SK-N-SH (cell line): ENCODE data around the gene TOMM70. TPM values are rescaled to one million over a fixed set of nuclear protein-coding genes. Genes with fewer than 3 reads are reported as not detected.

Experiments
- FOSL2 ChIP-seq: IDR thresholded peaks from 2 replicates; pipeline ENCODE4 v1.4.0; 2012; ENCODE audit warnings: low read depth, mild to moderate bottlenecking, moderate library complexity, borderline replicate concordance
- polyA plus RNA-seq, 3 experiments: library from polyadenylated mRNA; depleted of rRNA; stranded (reverse); fragments of >200 nt; gene quantifications; 2 replicates each; pipeline ENCODE4 v1.2.3, GENCODE V29; 2012

Gene TOMM70
- polyA plus RNA-seq, 1 of the 3 experiments (the other 2 are of a cell fraction): 17.4 TPM

DNA sequence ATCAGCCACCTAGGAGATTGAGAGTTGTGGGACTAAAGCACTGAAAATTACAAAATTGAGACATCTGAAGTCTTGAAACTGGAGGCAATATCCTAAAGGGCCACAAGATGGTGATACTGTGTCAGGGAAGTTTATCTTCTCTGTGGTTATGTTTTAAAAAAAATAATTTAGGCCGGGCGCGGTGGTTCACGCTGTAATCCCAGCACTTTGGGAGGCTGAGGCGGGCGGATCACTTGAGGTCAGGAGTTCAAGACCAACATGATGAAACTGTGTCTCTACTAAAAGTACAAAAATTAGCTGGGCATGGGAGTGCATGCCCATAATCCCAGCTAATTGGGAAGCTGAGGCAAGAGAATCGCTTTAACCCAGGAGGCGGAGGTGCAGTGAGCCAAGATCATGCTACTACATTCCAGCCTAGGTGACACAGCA, 84.2 kb downstream of the TOMM70 start (continued):
- TF ChIP-seq FOSL2: no peak

Other genes with a start within 250 kb of the TOMM70 start
- 6.7 and 10.9 TPM in 2 replicates for gene TBC1D23, start 140.1 kb downstream of the TOMM70 start, polyA plus RNA-seq (2012; rRNA removed)
- gene NIT2, start 66.3 kb downstream of the TOMM70 start, polyA plus RNA-seq (2012; rRNA removed): 28.6 and 41.4 TPM in 2 replicates
- gene LNP1, start 450 bp upstream of the TOMM70 start, polyA plus RNA-seq (2012; rRNA removed): 2.3 and 2.5 TPM in 2 replicates
- 6.4 and 10.8 TPM in 2 replicates for gene TMEM45A, start 91.5 kb upstream of the TOMM70 start, polyA plus RNA-seq (2012; rRNA removed)
- not detected in 2 replicates for gene ADGRG7, start 208.5 kb upstream of the TOMM70 start, polyA plus RNA-seq (2012; rRNA removed)